Panc1 (cell line): ENCODE measurements around the gene OSBPL5. TPM values are rescaled to one million over a fixed set of nuclear protein-coding genes. Genes with fewer than 3 reads are reported as not detected.

ENCODE experiments used
- ATAC-seq: fragments of 200-7000 bp; cut with Tn5 transposase; 2 replicates; pipeline ENCODE4 v1.9.1; 2020; ENCODE audit warnings: mild to moderate bottlenecking, moderate library complexity
- BruUV-seq: library from RNA; stranded (reverse); fragments of 400-500 nt; replicated peaks from 2 replicates; lab custom pipeline; 2021; lab: Mats Ljungman, UMichigan
- CTCF ChIA-PET: fragments of 300-600 bp; sonication (Branson Sonifier 250); formaldehyde crosslinking; loops from one replicate; lab custom pipeline; 2022; ENCODE audit warnings: antibody characterized with exemption; lab: Charles Lee
- POLR2A ChIA-PET: fragments of 300-600 bp; sonication (Branson Sonifier 250); formaldehyde crosslinking; loops from one replicate; lab custom pipeline; 2022; ENCODE audit warnings: antibody characterized with exemption; lab: Charles Lee
- DNase-seq: peaks from one replicate; pipeline ENCODE4 v3.0.0-alpha.2; 2010; ENCODE audit warnings: low read depth, low spot score
- H3K27ac ChIP-seq: 2 replicates; pipeline ENCODE4 v1.5.1; 2011; ENCODE audit warnings: mild to moderate bottlenecking, low read length, inconsistent platforms
- H3K27me3 ChIP-seq: fragments of 200-500 bp; sonication (Bioruptor generic); 2 replicates; pipeline ENCODE4 v1.6.0; 2014; ENCODE audit warnings: low read length, inconsistent platforms; ENCODE audit not compliant: control insufficient read depth, insufficient read depth
- H3K36me3 ChIP-seq: fragments of 200-500 bp; sonication (Bioruptor generic); 2 replicates; pipeline ENCODE4 v1.5.1; 2014; ENCODE audit warnings: inconsistent platforms, mild to moderate bottlenecking, low read length, moderate library complexity; ENCODE audit not compliant: control insufficient read depth, insufficient read depth
- H3K4me1 ChIP-seq: 2 replicates; pipeline ENCODE4 v1.5.1; 2011; ENCODE audit warnings: inconsistent platforms, mild to moderate bottlenecking, low read length, moderate library complexity; ENCODE audit not compliant: control insufficient read depth, insufficient read depth
- H3K4me3 ChIP-seq, 2 experiments: 2 replicates each; pipeline ENCODE4 v1.5.1; 2011 to 2012; ENCODE audit warnings: low read depth in 2 of 2, low read length in 2 of 2, mild to moderate bottlenecking in 2 of 2, inconsistent platforms in 1 of 2, moderate library complexity in 1 of 2
- H3K9me3 ChIP-seq: fragments of 200-500 bp; sonication (Bioruptor generic); 2 replicates; pipeline ENCODE4 v1.5.1; 2014; ENCODE audit warnings: low read depth, mild to moderate bottlenecking, inconsistent platforms, low read length, moderate library complexity; ENCODE audit not compliant: control insufficient read depth, insufficient read depth
- POLR2AphosphoS5 ChIP-seq: IDR thresholded peaks from 2 replicates; pipeline ENCODE4 v1.6.1; 2012; ENCODE audit warnings: mild to moderate bottlenecking, low read depth, low read length, moderate library complexity
- SIN3A ChIP-seq: IDR thresholded peaks from 2 replicates; pipeline ENCODE4 v1.6.1; 2012; ENCODE audit warnings: low read depth, mild to moderate bottlenecking, low read length, moderate library complexity, borderline replicate concordance; ENCODE audit not compliant: insufficient read depth
- TCF7L2 ChIP-seq: IDR thresholded peaks from 2 replicates; pipeline ENCODE4 v1.6.1; 2011; ENCODE audit warnings: mild to moderate bottlenecking, low read depth, low read length, inconsistent platforms
- in situ Hi-C: cut with HindIII; loops from 2 replicates; pipeline ENCODE4 v1.10.0; 2016; ENCODE audit warnings: low sequenced_read_pairs, low pct_unique_long_range_greater_than_20kb
- intact Hi-C: fragments of 100-400 bp; cut with micrococcal nuclease; formaldehyde crosslinking; loops from one replicate; pipeline ENCODE4 v1.10.0; 2022; ENCODE audit not compliant: unreplicated experiment
- total RNA-seq: library from RNA; stranded (reverse); gene quantifications from one replicate; pipeline ENCODE4 v1.2.1, GENCODE V29; 2021; ENCODE audit not compliant: unreplicated experiment
- TF ChIP-seq, protein P1 (sequence below): fragments of 450-650 bp; IDR thresholded peaks from 2 replicates; pipeline ENCODE4 v1.5.1; 2017; ENCODE audit warnings: mild to moderate bottlenecking
- TF ChIP-seq, protein P2 (sequence below), 2 experiments: IDR thresholded peaks; 2 replicates each; pipeline ENCODE4 v1.6.1; 2011 to 2012; ENCODE audit warnings: low read depth in 2 of 2, control low read depth in 1 of 2, low read length in 1 of 2, mild to moderate bottlenecking in 1 of 2, moderate library complexity in 1 of 2; ENCODE audit not compliant: insufficient read depth in 1 of 2

Gene OSBPL5
- total RNA-seq, 1 experiment from 2014 or later, result 20.2 TPM

DNA sequence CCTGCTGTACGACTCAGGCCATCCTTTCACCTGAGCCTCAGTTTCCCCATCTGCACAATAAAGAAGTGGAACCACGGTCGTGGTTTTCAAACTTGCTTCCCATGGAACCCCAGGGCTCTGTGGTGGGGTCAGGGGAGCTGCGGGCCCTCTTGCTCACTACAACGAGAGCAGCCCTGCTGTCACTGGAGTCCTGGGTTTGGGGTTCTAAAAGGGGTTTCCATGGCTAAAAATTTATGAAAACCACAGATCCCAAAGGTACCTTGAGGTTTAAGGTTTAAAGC, 62.5 kb downstream of the OSBPL5 start:
- no peak for DNase-seq
- intact Hi-C loops, result no loop called here
- Histone ChIP-seq H3K27ac (no peak overlapping the region), H3K27me3 (no peaks in the 10 kb centered on the region), H3K9me3 (no peaks in the 10 kb centered on the region), H3K4me3 (no peak overlapping the region), H3K36me3 (no peaks in the 10 kb centered on the region), H3K4me1 (peaks cover 4% of the 10 kb centered on the region; the same call in 1 of the 2 replicates)
- POLR2A ChIA-PET, result no interaction called here
- CTCF ChIA-PET, result interaction anchor here (0.6 kb wide), 1 partner anchor 129 kb away, joined by 5 read pairs; no protein-coding TSS in a partner anchor
- BruUV-seq, result no TSS peak
- in situ Hi-C loops, result no loop called here
- TF ChIP-seq SIN3A, result no peak
- TF ChIP-seq, protein P1, sequence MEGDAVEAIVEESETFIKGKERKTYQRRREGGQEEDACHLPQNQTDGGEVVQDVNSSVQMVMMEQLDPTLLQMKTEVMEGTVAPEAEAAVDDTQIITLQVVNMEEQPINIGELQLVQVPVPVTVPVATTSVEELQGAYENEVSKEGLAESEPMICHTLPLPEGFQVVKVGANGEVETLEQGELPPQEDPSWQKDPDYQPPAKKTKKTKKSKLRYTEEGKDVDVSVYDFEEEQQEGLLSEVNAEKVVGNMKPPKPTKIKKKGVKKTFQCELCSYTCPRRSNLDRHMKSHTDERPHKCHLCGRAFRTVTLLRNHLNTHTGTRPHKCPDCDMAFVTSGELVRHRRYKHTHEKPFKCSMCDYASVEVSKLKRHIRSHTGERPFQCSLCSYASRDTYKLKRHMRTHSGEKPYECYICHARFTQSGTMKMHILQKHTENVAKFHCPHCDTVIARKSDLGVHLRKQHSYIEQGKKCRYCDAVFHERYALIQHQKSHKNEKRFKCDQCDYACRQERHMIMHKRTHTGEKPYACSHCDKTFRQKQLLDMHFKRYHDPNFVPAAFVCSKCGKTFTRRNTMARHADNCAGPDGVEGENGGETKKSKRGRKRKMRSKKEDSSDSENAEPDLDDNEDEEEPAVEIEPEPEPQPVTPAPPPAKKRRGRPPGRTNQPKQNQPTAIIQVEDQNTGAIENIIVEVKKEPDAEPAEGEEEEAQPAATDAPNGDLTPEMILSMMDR, result no peak
- TF ChIP-seq, protein P2, sequence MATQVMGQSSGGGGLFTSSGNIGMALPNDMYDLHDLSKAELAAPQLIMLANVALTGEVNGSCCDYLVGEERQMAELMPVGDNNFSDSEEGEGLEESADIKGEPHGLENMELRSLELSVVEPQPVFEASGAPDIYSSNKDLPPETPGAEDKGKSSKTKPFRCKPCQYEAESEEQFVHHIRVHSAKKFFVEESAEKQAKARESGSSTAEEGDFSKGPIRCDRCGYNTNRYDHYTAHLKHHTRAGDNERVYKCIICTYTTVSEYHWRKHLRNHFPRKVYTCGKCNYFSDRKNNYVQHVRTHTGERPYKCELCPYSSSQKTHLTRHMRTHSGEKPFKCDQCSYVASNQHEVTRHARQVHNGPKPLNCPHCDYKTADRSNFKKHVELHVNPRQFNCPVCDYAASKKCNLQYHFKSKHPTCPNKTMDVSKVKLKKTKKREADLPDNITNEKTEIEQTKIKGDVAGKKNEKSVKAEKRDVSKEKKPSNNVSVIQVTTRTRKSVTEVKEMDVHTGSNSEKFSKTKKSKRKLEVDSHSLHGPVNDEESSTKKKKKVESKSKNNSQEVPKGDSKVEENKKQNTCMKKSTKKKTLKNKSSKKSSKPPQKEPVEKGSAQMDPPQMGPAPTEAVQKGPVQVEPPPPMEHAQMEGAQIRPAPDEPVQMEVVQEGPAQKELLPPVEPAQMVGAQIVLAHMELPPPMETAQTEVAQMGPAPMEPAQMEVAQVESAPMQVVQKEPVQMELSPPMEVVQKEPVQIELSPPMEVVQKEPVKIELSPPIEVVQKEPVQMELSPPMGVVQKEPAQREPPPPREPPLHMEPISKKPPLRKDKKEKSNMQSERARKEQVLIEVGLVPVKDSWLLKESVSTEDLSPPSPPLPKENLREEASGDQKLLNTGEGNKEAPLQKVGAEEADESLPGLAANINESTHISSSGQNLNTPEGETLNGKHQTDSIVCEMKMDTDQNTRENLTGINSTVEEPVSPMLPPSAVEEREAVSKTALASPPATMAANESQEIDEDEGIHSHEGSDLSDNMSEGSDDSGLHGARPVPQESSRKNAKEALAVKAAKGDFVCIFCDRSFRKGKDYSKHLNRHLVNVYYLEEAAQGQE (IDR thresholded peaks at IDR 0.05; ENCODE audit: insufficient read depth in 1 of 2, low read depth in 2 of 2, low read length in 1 of 2), result no peak
- TF ChIP-seq POLR2AphosphoS5, result no peak
- TF ChIP-seq TCF7L2, result no peak
- ATAC-seq, result no peak

DNA sequence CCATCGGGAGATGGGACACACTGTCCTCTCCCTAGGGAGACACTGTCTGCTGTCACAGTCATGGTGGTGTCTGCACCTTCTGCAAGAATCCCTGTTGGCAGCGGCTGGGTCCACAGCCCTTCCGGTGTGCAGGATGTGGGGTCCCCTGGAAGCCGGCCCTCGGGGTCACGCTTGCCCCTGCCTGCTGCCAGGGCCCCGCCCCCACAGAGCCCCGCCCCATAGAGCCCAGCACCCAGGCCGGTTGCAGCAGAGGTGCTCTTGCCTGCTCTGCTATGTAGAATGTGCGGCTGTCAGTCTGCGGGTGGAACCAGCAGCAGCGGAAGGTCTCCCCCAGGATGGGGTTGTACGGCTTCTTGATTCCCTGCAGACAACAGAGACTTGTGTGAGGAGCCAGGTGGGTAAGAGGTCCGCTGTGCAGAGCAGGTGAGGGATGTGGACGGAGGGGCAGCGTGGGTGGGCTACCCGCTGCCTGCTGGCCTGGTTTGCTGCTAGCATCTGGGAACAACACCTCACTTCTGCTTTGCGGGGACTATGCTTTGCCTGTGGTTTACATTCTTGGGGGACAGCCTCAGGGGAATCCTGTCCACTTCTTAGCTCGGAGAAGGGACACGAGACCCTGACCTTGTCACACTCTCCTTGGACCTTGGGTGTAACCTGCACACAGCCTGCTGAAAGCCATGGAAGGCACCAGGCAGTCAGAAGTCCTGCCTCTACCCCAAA, 63.0 kb downstream of the OSBPL5 start:
- no TSS peak for BruUV-seq
- CTCF ChIA-PET, result no interaction called here
- ATAC-seq, result 0 out of 2 replicates have a peak, but pooled peaks have one; percentile 33
- Histone ChIP-seq H3K27ac (no peak overlapping the region), H3K9me3 (no peaks in the 10 kb centered on the region), H3K27me3 (no peaks in the 10 kb centered on the region), H3K4me1 (peaks cover 4% of the 10 kb centered on the region; the same call in 1 of the 2 replicates), H3K36me3 (no peaks in the 10 kb centered on the region), H3K4me3 (no peak overlapping the region)
- intact Hi-C loops, result no loop called here
- no peak for DNase-seq
- POLR2A ChIA-PET, result no interaction called here
- TF ChIP-seq, protein P1, result no peak
- TF ChIP-seq POLR2AphosphoS5 (no peak), SIN3A (no peak), TCF7L2 (no peak)
- TF ChIP-seq, protein P2 (IDR thresholded peaks at IDR 0.05; ENCODE audit: insufficient read depth in 1 of 2, low read depth in 2 of 2, low read length in 1 of 2), result no peak
- in situ Hi-C loops, result no loop called here
